ENCODE data around the gene MYH1.

The MYH1 gene

GRCh38 chr17:10518271-10519037, at the start of gene MYH1:
MYH1 (minus strand) TSS chr17:10518542; CDS start chr17:10516642, 1,900 bp downstream.
- TF ChIP-seq, protein P1, sequence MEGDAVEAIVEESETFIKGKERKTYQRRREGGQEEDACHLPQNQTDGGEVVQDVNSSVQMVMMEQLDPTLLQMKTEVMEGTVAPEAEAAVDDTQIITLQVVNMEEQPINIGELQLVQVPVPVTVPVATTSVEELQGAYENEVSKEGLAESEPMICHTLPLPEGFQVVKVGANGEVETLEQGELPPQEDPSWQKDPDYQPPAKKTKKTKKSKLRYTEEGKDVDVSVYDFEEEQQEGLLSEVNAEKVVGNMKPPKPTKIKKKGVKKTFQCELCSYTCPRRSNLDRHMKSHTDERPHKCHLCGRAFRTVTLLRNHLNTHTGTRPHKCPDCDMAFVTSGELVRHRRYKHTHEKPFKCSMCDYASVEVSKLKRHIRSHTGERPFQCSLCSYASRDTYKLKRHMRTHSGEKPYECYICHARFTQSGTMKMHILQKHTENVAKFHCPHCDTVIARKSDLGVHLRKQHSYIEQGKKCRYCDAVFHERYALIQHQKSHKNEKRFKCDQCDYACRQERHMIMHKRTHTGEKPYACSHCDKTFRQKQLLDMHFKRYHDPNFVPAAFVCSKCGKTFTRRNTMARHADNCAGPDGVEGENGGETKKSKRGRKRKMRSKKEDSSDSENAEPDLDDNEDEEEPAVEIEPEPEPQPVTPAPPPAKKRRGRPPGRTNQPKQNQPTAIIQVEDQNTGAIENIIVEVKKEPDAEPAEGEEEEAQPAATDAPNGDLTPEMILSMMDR (conservative IDR thresholded peaks at IDR 0.05; ENCODE audit: low read depth, low read length): no peak
- no peak within 1 kb of the TSS for H3K4me3 ChIP-seq (ENCODE audit: low read depth, low read length)
- DNase-seq (ENCODE audit: low read depth): no peak

DNA sequence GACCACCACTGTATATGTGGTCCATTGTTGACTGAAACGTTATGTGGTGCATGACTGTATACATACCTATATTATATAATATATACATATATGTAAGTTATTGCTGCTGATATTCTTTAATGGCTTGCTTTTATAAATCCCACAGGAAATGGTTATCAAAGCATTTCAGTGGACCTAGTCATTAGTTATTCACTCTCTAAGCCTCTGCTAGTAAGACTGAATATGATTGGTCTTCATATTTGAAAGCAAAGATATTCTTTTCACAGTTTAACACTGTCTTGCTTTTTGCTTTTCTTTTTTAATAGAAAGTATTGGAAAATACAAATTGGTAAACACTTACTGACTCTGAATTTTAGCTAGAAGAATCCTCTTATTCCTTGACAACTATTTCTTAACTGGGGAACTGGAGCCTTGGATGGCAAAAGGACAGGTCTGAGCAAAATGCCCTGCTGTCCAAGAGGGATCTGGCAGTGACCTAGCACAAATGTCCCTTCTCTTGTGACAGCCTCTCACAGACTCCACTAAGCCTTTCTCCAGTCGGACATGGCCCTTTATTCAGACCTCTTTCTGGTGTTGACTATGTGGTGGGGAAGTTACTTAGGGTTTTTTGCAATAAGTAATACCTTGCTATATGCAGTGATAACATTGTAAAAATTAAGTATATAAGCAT, 45.8 kb upstream of the MYH1 start:
- no peak for DNase-seq (ENCODE audit: low read depth)
- TF ChIP-seq, protein P1 (conservative IDR thresholded peaks at IDR 0.05; ENCODE audit: low read depth, low read length): no peak
- no peak overlapping the region for H3K4me3 ChIP-seq (ENCODE audit: low read depth, low read length)

DNA sequence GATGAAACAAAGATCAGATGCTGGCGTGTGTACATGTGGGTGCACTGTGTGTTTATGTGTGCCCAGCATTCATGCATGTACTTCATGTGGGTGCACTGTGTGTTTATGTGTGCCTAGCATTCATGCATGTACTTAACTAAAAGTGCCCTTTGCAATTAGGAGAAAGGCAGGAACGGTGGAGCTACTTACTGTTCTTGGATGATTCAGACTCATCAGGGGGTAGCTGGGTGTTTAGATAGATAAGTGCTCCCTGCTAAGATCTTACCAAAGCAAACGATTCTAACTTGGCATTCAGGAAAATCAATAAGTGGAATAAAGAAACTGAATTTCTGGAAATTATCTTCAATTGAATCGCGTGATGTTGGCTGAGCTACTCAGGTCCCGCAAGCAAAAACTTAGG, 39.7 kb upstream of the MYH1 start:
- no peak for DNase-seq (ENCODE audit: low read depth)
- H3K4me3 ChIP-seq (ENCODE audit: low read depth, low read length): no peak overlapping the region
- TF ChIP-seq, protein P1 (conservative IDR thresholded peaks at IDR 0.05; ENCODE audit: low read depth, low read length): no peak

GRCh38 chr17:10557422-10557821, 39.1 kb upstream of the MYH1 start:
- DNase-seq (ENCODE audit: low read depth): no peak
- H3K4me3 ChIP-seq (ENCODE audit: low read depth, low read length): no peak overlapping the region
- TF ChIP-seq, protein P1 (conservative IDR thresholded peaks at IDR 0.05; ENCODE audit: low read depth, low read length): no peak

GRCh38 chr17:10556301-10557005, 38.1 kb upstream of the MYH1 start:
- H3K4me3 ChIP-seq (ENCODE audit: low read depth, low read length): no peak overlapping the region
- TF ChIP-seq, protein P1 (conservative IDR thresholded peaks at IDR 0.05; ENCODE audit: low read depth, low read length): no peak
- DNase-seq (ENCODE audit: low read depth): no peak

GRCh38 chr17:10550014-10550413, 31.7 kb upstream of the MYH1 start:
- H3K4me3 ChIP-seq (ENCODE audit: low read depth, low read length): no peak overlapping the region
- TF ChIP-seq, protein P1 (conservative IDR thresholded peaks at IDR 0.05; ENCODE audit: low read depth, low read length): no peak
- DNase-seq (ENCODE audit: low read depth): no peak
